A549 (cell line): ENCODE data around the gene SSH3. TPM values are rescaled to one million over a fixed set of nuclear protein-coding genes. Genes with fewer than 3 reads are reported as not detected.

ENCODE experiments used
- ATAC-seq, 2 experiments: fragments of 200-7000 bp in 1 of 2; fragments of >200 bp in 1 of 2; cut with Nextera tagmentation in 1 of 2; cut with Tn5 transposase in 1 of 2; 3 replicates each; pipeline versions ENCODE4 v1.8.0 to v1.9.1; 2018 to 2020; ENCODE audit warnings: mild to moderate bottlenecking in 1 of 2, moderate library complexity in 1 of 2
- CTCF ChIA-PET: fragments of 300-600 bp; sonication (Branson Sonifier 250); formaldehyde crosslinking; extraction: SDS; loops from one replicate; lab custom pipeline; 2021; ENCODE audit warnings: antibody characterized with exemption, inconsistent platforms; lab: Yijun Ruan, JAX
- POLR2A ChIA-PET: fragments of 350-600 bp; formaldehyde crosslinking; extraction: SDS; loops from one replicate; lab custom pipeline; 2021; ENCODE audit warnings: antibody characterized with exemption, inconsistent platforms; lab: Yijun Ruan, JAX
- DNase-seq, 2 experiments: peaks; one replicate each; pipeline versions ENCODE4 v3.0.0 to v3.0.0-alpha.2; 2011 to 2016; ENCODE audit warnings: low read depth in 1 of 2, low spot score in 1 of 2
- FAIRE-seq: peaks from 2 replicates; lab custom pipeline; 2011; peaks lifted over from hg19 to GRCh38; lab: Jason Lieb, UNC
- H3K27ac ChIP-seq, 2 experiments: fragments of >200 bp; sonication (Bioruptor Twin); formaldehyde crosslinking; 3 replicates each; pipeline ENCODE4 v1.5.1; 2016 to 2017
- H3K4me1 ChIP-seq: fragments of >200 bp; sonication (Bioruptor Twin); formaldehyde crosslinking; 3 replicates; pipeline ENCODE4 v1.6.1; 2016
- H3K4me2 ChIP-seq: fragments of >200 bp; sonication (Bioruptor Twin); formaldehyde crosslinking; 3 replicates; pipeline ENCODE4 v1.6.1; 2016
- H3K4me3 ChIP-seq: fragments of >200 bp; sonication (Bioruptor Twin); formaldehyde crosslinking; 3 replicates; pipeline ENCODE4 v1.5.1; 2016
- H3K9me3 ChIP-seq: fragments of >200 bp; sonication (Bioruptor Twin); formaldehyde crosslinking; 3 replicates; pipeline ENCODE4 v1.6.1; 2016
- CEBPB ChIP-seq, 2 experiments: fragments of >200 bp in 1 of 2; sonication (Bioruptor Twin) in 1 of 2; formaldehyde crosslinking in 1 of 2; IDR thresholded peaks; 2 replicates each; pipeline ENCODE4 v1.6.1; 2012 to 2016
- CTCF ChIP-seq: fragments of >200 bp; sonication (Bioruptor Twin); formaldehyde crosslinking; IDR thresholded peaks from 3 replicates; pipeline ENCODE4 v1.5.1; 2016
- E2F6 ChIP-seq: IDR thresholded peaks from 2 replicates; pipeline ENCODE4 v1.6.1; 2012; ENCODE audit warnings: low read depth, borderline replicate concordance
- EHMT2 ChIP-seq: fragments of 200-600 bp; sonication (generic); IDR thresholded peaks from 2 replicates; pipeline ENCODE4 v1.6.1; 2016; ENCODE audit warnings: antibody characterized with exemption, low read depth, mild to moderate bottlenecking, moderate library complexity
- ELK1 ChIP-seq: fragments of 150-350 bp; IDR thresholded peaks from 2 replicates; pipeline ENCODE4 v1.6.1; 2014; ENCODE audit warnings: low read depth, mild to moderate bottlenecking, low read length
- ESRRA ChIP-seq: fragments of 150-350 bp; IDR thresholded peaks from 2 replicates; pipeline ENCODE4 v1.6.1; 2014; ENCODE audit warnings: mild to moderate bottlenecking, low read length, borderline replicate concordance
- FOSL2 ChIP-seq, 2 experiments: fragments of 450-650 bp in 1 of 2; fragments of >200 bp in 1 of 2; sonication (Bioruptor Twin) in 1 of 2; formaldehyde crosslinking; IDR thresholded peaks; 2 replicates each; pipeline versions ENCODE4 v1.5.0 to v1.6.1; 2016 to 2020; ENCODE audit warnings: mild to moderate bottlenecking in 1 of 2, moderate library complexity in 1 of 2
- FOXS1 ChIP-seq: fragments of 250-450 bp; sonication (Bioruptor Pico); IDR thresholded peaks from 2 replicates; pipeline ENCODE4 v1.5.0; 2020; ENCODE audit warnings: mild to moderate bottlenecking, moderate library complexity
- GATA3 ChIP-seq: IDR thresholded peaks from 2 replicates; pipeline ENCODE4 v1.6.1; 2012; ENCODE audit warnings: borderline replicate concordance
- HDAC2 ChIP-seq: fragments of 200-600 bp; sonication (generic); IDR thresholded peaks from 2 replicates; pipeline ENCODE4 v1.6.1; 2016
- HMGXB4 ChIP-seq: fragments of 250-450 bp; sonication (Bioruptor Pico); IDR thresholded peaks from 2 replicates; pipeline ENCODE4 v1.5.0; 2021; ENCODE audit warnings: mild to moderate bottlenecking, moderate library complexity, borderline replicate concordance
- HOXB5 ChIP-seq: fragments of 250-450 bp; sonication (Bioruptor Pico); IDR thresholded peaks from 2 replicates; pipeline ENCODE4 v1.5.0; 2020; ENCODE audit warnings: mild to moderate bottlenecking, moderate library complexity
- JUN ChIP-seq, 2 experiments: fragments of >200 bp; sonication (Bioruptor Twin); formaldehyde crosslinking; IDR thresholded peaks; 2 replicates in 1 of 2; 3 replicates in 1 of 2; pipeline ENCODE4 v1.6.1; 2016 to 2017
- KDM1A ChIP-seq: fragments of 200-600 bp; sonication (generic); IDR thresholded peaks from 2 replicates; pipeline ENCODE4 v1.6.1; 2016; ENCODE audit warnings: low read depth, mild to moderate bottlenecking
- KDM5A ChIP-seq: fragments of 200-600 bp; sonication (generic); IDR thresholded peaks from 2 replicates; pipeline ENCODE4 v1.6.1; 2016; ENCODE audit warnings: antibody characterized with exemption, mild to moderate bottlenecking
- MAFK ChIP-seq: fragments of 450-650 bp; IDR thresholded peaks from 2 replicates; pipeline ENCODE4 v1.6.1; 2014; ENCODE audit not compliant: partially characterized antibody
- MYC ChIP-seq: IDR thresholded peaks from 2 replicates; pipeline ENCODE4 v1.6.1; 2012; ENCODE audit warnings: mild to moderate bottlenecking, inconsistent platforms, low read length, improper control_type of control experiment, borderline replicate concordance
- PBX3 ChIP-seq: IDR thresholded peaks from 2 replicates; pipeline ENCODE4 v1.6.1; 2012
- POLR2AphosphoS2 ChIP-seq: conservative IDR thresholded peaks from 2 replicates; pipeline ENCODE4 v1.6.1; 2012; ENCODE audit warnings: low read length, improper control_type of control experiment, inconsistent platforms
- RAD21 ChIP-seq, 2 experiments: fragments of >200 bp in 1 of 2; sonication (Bioruptor Twin) in 1 of 2; formaldehyde crosslinking in 1 of 2; IDR thresholded peaks in 1 of 2; conservative IDR thresholded peaks in 1 of 2; 2 replicates in 1 of 2; 3 replicates in 1 of 2; pipeline ENCODE4 v1.6.1; 2012 to 2018; ENCODE audit warnings: inconsistent platforms in 1 of 2
- SMC3 ChIP-seq: fragments of >200 bp; sonication (Bioruptor Twin); formaldehyde crosslinking; IDR thresholded peaks from 3 replicates; pipeline ENCODE4 v1.6.1; 2018; ENCODE audit warnings: inconsistent platforms
- TP53 ChIP-seq: fragments of 250-450 bp; sonication (Bioruptor Pico); IDR thresholded peaks from 2 replicates; pipeline ENCODE4 v1.5.0; 2021; ENCODE audit warnings: mild to moderate bottlenecking, moderate library complexity
- ZC3H11A ChIP-seq: fragments of 450-650 bp; IDR thresholded peaks from 2 replicates; pipeline ENCODE4 v1.6.1; 2014; ENCODE audit warnings: antibody characterized with exemption, mild to moderate bottlenecking
- ZNF302 ChIP-seq: fragments of 250-450 bp; sonication (Bioruptor Pico); IDR thresholded peaks from 2 replicates; pipeline ENCODE4 v1.9.0; 2021; ENCODE audit warnings: inconsistent platforms, mild to moderate bottlenecking, moderate library complexity
- ZSCAN20 ChIP-seq: fragments of 250-450 bp; sonication (Bioruptor Pico); IDR thresholded peaks from 2 replicates; pipeline ENCODE4 v1.8.0; 2022; ENCODE audit warnings: mild to moderate bottlenecking, moderate library complexity
- WGBS: methylation state at CpG from one replicate; pipeline ENCODE4 v1.1.6; 2017; ENCODE audit errors: missing lambda C conversion rate; 5-methylcytosine and 5-hydroxymethylcytosine counted together
- polyA plus RNA-seq, 4 experiments: library from polyadenylated mRNA; depleted of rRNA in 3 of 4; stranded (reverse); fragments of >200 nt; fragmentation: RNase III in 1 of 4; extraction: RNeasy Plus Mini Kit Qiagen cat#74134 plus additional on column Dnase treatment in 1 of 4; gene quantifications; 2 replicates in 3 of 4; 3 replicates in 1 of 4; pipeline ENCODE4 v1.2.3, GENCODE V29; 2011 to 2017
- TF ChIP-seq, protein P1 (sequence below): fragments of 450-650 bp; IDR thresholded peaks from 2 replicates; pipeline ENCODE4 v1.6.1; 2014; ENCODE audit warnings: antibody characterized with exemption
- TF ChIP-seq, protein P2 (sequence below): fragments of >200 bp; sonication (Bioruptor Twin); formaldehyde crosslinking; IDR thresholded peaks from 3 replicates; pipeline ENCODE4 v1.6.1; 2016

The SSH3 gene
- polyA plus RNA-seq, 2 of the 4 experiments (the other 2 are of a cell fraction) = 13.9 to 24.1 TPM

DNA sequence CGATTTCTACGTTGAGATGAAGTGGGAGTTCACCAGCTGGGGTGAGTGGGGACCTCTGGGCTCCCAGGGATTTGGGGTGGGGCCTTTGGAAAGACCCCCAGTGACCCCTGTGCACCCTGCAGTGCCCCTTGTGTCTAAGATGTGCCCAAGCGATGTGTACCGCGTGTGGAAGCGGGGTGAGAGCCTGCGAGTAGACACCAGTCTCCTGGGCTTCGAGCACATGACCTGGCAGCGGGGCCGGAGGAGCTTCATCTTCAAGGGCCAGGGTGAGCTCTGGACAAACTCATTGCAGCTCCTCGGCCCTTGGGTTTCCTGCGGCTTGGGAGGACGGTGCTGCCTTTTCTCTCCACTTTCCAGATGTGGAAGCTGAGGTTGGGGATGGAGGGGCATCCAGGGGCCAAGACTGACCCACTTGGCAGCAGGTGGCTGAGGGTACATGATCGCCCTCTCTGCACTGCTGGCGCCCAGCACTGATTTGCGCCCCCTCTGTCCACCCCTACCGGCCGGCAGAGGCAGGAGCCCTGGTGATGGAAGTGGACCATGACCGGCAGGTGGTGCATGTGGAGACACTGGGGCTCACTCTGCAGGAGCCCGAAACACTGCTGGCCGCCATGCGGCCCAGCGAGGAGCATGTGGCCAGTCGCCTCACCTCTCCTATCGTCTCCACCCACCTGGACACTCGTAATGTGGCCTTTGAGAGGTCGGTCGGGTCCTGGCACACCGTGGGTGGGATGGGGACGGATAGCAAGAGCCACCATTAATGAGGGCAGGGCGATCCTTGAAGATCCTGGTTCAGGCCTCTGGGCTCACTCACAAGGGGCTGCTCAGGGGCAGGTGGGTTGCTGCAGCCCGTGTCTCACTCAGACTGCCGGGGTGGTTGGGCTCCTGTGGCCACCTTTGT, 11.6 kb upstream of the SSH3 start:
- Histone ChIP-seq H3K27ac (no peak overlapping the region), H3K4me3 (no peak overlapping the region), H3K9me3 (peaks cover 18% of the 10 kb centered on the region), H3K4me1 (peaks cover 19% of the 10 kb centered on the region), H3K4me2 (no peak overlapping the region)
- DNase-seq (no peak), FAIRE-seq (no peak), ATAC-seq (no peak)
- CTCF ChIA-PET = interaction anchor here (0.6 to 3.5 kb wide), 9 partner anchors 10 to 176 kb away, joined by 3 to 14 read pairs (median 6); partner anchors contain the start of genes PPP1CA and SSH3
- POLR2A ChIA-PET = interaction anchor here (0.7 kb wide), 1 partner anchor 12 kb away, joined by 3 read pairs; the partner anchor contains the start of gene SSH3
- 99% methylated on average over 27 of the region's 33 CpGs for WGBS
- TF ChIP-seq ESRRA (no peak), KDM5A (no peak), KDM1A (no peak), EHMT2 (no peak), MYC (no peak), CTCF (no peak), HOXB5 (no peak), MAFK (no peak), POLR2AphosphoS2 (no peak), TP53 (CRISPR knock-in tag) (no peak), GATA3 (no peak), HDAC2 (no peak), ZSCAN20 (CRISPR knock-in tag) (no peak), FOXS1 (CRISPR knock-in tag) (no peak), CEBPB (IDR thresholded peaks at IDR 0.05) (no peak), SMC3 (no peak)
- TF ChIP-seq, protein P1, sequence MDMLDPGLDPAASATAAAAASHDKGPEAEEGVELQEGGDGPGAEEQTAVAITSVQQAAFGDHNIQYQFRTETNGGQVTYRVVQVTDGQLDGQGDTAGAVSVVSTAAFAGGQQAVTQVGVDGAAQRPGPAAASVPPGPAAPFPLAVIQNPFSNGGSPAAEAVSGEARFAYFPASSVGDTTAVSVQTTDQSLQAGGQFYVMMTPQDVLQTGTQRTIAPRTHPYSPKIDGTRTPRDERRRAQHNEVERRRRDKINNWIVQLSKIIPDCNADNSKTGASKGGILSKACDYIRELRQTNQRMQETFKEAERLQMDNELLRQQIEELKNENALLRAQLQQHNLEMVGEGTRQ = no peak
- TF ChIP-seq, protein P2, sequence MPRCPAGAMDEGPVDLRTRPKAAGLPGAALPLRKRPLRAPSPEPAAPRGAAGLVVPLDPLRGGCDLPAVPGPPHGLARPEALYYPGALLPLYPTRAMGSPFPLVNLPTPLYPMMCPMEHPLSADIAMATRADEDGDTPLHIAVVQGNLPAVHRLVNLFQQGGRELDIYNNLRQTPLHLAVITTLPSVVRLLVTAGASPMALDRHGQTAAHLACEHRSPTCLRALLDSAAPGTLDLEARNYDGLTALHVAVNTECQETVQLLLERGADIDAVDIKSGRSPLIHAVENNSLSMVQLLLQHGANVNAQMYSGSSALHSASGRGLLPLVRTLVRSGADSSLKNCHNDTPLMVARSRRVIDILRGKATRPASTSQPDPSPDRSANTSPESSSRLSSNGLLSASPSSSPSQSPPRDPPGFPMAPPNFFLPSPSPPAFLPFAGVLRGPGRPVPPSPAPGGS = no peak

- POLR2A ChIA-PET = no interaction called here
- H3K4me1 ChIP-seq = peaks cover 15% of the 10 kb centered on the region
- CTCF ChIA-PET = interaction anchor here (0.7 to 3.5 kb wide), 3 partner anchors 15 to 109 kb away, joined by 3 to 13 read pairs (median 6); partner anchors contain the start of gene PPP1CA
- H3K4me2 ChIP-seq = no peak overlapping the region
- no peak overlapping the region for H3K4me3 ChIP-seq
- ATAC-seq (no peak), DNase-seq (no peak), FAIRE-seq (no peak)
- H3K9me3 ChIP-seq = peaks cover 18% of the 10 kb centered on the region
- 50% methylated on average over 3 of the region's 3 CpGs for WGBS
- H3K27ac ChIP-seq = no peak overlapping the region
- TF ChIP-seq ZSCAN20 (CRISPR knock-in tag) (no peak), RAD21 (conservative IDR thresholded peaks at IDR 0.05 in 1 of 2, IDR thresholded peaks at IDR 0.05 in 1 of 2) (no peak), ELK1 (no peak), E2F6 (no peak), JUN (IDR thresholded peaks at IDR 0.05) (no peak), FOSL2 (IDR thresholded peaks at IDR 0.05) (no peak), FOSL2 (CRISPR knock-in tag; IDR thresholded peaks at IDR 0.05) (no peak), HMGXB4 (CRISPR knock-in tag) (no peak), ZC3H11A (no peak), KDM1A (no peak), PBX3 (no peak), ZNF302 (CRISPR knock-in tag) (no peak), HDAC2 (no peak)
These were observed 10.7 kb upstream of the SSH3 start for GRCh38 chr11:67292671-67293070.
